Activated CD4-positive, alpha-beta T cell treated with anti-CD3 and anti-CD28 coated beads for 24 hours (primary cell): ENCODE measurements around the gene MBTPS1.

Experiments used
- DNase-seq, 2 donors: peaks; one replicate each; pipeline ENCODE4 v3.0.0-alpha.2; 2020; ENCODE audit warnings: low read depth in 2 of 2

MBTPS1 gene

DNA sequence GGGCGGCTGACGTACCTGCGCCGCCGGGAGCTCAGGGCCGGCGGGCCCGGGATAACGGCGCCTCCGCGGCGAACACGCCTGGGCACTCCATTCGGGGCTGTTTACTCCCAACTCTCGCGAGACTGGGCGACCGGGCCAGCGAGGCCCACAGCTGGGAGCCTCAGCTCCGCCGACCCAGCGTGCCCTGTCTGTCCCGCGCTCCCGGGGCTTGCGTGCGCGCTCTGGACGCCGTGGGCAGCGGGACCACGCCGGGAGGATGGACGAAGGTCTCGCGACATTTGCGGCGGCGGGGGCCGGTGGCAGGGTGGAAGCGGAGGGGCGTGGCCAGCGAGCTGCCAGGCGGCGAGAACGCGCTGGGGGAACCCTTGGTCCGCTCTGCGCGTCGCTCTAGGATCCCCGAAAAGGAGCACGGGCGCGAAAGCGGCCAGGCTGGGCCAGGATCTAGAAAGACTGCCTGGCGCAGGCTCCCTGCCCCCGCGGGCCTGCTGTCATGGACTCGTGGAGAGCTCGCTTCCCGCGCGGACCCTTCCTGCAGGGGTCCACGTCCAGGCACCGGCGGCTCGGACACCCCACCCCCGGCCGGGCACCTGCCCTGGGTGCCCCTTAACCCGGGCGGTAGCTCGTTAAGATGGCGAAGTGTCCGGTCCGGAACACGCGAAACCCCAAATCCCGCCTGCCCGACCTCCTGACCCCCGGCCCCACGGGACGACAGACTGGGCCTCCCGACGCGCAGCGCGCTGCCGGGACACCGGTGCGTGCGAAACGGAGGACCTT, at the start of gene MBTPS1:
Gene MBTPS1 (minus strand): TSS at position 223 of the 774 bp plus-strand sequence. CDS start 15,159 bp downstream, outside the sequence.
- peak; percentile 98 for DNase-seq

DNA sequence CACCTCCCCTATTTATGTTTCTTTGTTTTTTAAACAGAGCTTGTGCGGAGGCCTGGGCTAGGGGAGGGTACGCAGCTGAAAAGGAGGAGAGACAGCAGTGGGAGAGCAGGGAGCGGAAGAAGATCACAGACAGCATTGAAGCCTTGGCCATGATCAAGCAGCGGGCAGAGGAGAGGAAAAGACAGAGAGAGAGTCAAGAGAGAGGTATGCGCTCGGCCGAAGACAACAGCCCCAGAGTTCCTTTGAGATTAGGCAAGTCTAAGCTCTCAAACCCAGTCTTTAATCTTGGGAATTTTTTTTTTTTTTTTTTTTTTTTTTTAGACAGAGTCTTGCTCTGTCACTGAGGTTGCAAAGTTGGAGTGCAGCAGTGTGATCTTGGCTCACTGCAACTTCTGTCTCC, 49.0 kb upstream of the MBTPS1 start:
- no peak for DNase-seq

DNA sequence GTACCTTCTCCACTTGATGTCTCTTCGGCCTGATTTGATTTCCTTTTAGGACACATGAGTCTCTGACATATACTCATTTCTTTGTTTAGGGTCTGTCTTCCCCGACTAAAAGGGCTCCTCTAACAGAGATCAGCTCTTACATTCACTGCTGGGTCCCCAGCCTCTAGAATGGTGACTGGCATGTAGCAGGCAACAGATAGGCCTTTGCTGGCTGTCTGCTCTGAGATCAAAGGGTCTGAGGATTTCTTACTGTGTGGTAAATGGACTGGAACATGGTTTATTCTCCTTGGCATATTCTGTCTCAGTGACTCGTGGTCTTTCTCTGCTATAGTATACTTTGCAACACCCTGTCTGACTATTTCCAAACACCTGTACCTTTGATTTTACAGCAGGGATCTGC, 45.1 kb upstream of the MBTPS1 start:
- no peak for DNase-seq

DNA sequence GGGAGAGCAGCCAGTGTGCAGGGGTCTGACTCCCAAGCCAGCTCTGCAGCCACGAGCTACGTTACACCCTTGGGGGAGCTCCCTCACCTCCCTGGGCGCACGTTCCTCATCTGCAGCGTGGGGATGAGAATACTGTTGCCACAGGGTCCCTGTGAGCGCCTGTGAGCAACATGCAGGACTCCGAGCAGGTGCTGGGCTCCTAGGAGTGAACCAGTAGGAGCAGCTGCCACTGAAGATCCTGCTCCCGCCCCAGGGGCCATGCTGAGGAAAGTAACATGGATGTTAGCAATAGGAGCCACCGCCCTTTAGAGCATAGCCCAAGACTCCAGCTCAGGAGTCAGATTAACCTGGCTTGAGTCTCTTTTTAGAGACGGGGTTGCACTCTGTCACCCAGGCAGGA, 44.3 kb upstream of the MBTPS1 start:
- DNase-seq: no peak

DNA sequence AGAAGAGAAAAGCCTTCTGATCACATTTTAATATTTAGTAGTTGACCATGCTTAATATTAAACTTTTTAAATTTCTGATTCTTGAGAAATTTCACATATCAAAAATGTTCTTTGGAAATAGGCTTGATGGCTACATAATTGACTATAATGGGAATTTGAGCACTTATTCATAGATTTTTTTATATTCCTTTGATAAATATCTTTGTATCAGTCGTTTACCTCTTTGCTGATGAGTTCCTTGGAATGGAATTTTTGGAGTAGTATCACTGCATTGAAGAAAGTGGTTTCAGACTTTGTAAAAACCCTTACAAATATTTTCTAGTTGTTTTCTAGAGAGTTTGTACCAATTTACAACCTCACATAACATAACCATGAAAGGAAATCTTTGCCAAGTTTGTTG, 43.1 kb upstream of the MBTPS1 start:
- DNase-seq: no peak

DNA sequence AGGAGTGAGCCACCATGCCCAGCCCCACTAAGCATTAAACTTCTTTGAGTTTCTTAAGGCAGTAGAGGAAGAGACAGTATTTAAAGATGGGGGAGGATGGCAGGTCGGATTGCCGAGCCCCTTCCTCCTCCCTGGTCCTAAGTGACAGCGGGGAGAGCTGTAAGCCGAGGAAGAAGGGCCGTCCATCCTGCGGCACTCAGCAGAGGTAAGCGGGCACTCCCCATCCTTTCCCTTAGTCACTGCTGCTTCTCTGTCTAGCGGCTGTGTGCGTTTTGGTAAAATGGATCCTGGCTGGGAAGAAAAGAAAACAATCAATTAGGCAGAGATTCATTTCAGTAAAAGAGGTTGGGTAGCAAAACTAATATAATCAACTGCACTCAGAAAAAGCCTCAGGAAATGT, 42.3 kb upstream of the MBTPS1 start:
- DNase-seq: no peak

DNA sequence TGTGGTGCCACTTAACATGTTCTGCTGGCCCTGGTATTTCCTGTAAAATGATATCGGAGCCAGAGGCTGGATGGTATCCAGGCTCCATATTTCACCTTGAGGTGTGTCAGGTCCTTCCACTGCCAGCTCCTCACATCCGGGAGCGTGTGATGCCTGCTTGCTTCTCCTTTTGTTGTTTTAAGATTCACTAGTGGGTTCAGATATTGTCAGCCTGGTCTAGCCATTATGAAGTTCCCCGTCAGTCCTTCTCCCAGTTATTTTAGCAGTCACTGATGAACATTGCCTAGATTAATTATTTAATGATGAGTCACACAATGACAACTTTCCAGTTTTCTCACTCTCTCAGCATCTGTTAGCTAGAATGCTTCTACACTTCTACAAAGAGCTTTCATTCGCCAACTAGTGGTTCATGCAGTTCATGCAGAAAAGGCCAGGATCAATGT, 39.6 kb upstream of the MBTPS1 start:
- DNase-seq: no peak

DNA sequence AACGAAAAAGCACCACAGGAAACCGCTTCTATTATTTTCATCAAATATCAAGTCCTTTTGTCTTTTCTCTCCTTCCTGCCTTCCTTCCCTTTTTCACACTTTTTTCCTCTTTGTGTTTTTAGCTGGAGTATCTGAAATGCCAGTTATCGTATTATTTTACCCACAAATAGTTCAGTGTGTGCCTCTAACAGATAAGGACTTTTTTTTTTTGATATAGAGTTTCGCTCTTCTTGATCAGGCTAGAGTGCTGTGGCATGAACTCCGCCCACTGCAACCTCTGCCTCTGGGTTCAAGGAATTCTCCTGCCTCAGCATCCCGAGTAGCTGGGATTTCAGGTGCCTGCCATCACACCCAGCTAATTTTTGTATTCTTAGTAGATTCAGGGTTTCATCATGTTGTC, 39.0 kb upstream of the MBTPS1 start:
- DNase-seq: no peak

DNA sequence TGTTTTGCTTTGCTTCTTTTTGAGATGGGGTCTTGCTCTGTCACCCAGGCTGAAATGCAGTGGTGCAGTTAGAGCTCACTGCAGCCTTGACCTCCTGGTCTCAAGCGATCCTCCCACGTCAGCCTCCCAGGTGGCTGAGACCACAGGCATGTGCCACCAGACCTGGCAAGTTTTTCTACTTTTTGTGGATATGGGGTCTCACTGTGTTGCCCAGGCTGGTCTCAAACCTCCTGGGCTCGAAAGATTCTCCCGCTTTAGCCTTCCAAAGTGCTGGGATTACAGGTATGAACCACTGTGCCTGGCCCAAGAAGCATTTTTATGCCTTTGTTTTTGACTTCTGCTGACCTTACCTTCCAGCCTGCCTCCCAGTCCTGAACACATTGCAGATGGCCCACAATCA, 38.5 kb upstream of the MBTPS1 start:
- no peak for DNase-seq

DNA sequence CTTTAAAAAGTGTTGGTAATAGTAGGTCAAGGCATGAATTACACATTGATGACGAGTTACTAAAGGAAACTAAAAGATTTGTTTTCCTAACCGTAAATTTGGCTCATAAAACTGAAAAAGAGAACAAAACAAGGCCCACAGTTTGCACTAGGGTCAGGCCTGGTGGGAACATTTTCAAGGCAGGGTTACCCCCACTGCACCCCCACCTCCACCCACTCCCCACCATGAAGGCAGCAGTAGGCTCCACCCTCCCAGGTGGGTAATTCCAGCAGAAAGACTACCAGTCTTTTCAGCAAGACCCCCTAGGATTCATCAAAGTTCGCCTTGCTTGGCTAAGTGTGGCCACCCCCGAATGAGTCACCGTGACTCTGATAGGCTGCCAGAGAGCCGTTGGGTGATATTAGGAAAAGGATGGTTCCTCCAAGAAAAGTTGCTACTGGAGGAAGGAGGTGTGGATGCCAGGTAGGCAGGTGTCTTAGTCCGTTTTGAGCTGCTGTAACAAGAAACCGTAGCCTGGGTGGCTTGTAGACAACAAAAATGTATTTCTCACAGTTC, 37.0 kb upstream of the MBTPS1 start:
- DNase-seq: no peak

DNA sequence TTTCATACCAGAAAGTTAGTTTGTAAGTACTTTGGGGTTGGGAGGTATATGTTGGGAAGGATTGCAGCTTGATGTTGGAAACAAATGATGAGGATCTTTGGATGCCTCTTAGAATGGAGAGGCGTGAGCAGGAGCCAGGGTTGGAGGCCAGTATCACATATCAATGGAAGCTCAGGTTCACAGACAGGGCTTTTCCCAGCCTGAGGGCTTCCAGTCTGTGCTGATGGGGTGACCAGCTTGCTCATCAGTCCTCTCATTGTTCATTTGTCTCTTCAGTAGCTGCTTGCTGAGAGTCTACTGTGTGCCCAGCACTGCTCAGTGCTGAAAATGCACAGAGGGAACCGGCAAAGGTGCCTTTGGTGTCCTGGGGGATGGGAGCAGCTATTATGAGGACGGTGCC, 34.2 kb upstream of the MBTPS1 start:
- no peak for DNase-seq

DNA sequence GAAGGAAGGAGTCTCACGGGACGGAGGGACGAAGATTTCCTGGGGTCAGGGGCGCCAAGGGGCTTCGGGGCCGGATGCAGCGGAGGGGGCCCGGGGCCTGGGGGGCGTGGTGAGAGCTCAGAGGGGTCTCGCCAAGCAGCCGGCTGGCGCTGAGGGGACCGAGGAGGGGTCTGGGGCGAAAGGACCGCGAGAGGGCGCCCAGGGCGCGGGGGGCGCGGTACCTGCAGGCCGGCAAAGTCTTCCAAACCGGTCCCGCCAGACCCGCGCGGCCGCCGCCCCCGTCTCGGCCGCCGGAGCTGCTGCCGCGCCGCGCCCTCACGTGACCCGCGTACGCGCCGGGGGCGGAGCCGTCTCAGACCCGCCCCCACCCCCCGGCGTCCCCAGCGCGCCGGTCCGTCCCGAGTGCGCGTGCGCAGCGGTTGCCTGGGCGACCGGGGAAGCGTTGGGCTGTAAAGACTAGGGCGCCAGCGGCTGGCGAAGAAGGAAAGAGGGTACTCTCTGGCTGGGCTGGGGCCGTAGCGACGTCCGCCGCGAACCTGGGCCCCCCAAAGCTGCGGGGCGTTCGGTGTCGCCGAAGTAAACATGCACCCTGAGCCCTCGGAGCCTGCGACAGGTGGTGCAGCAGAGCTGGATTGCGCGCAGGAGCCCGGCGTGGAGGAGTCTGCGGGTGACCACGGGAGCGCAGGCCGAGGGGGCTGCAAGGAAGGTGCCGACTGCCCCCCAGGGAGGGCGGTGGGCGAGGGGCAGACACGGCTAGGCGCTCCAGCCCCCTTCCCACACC, 28.3 kb upstream of the MBTPS1 start, which contains the start of the genes DNAAF1 and HSDL1:
Gene DNAAF1 (plus strand): TSS at position 450 of the 781 bp plus-strand sequence. CDS start 133 bp downstream, at position 583.
Gene HSDL1 (minus strand): TSS at position 319 of the 781 bp plus-strand sequence. CDS start 13,856 bp downstream, outside the sequence.
- peak; percentile 92 for DNase-seq

DNA sequence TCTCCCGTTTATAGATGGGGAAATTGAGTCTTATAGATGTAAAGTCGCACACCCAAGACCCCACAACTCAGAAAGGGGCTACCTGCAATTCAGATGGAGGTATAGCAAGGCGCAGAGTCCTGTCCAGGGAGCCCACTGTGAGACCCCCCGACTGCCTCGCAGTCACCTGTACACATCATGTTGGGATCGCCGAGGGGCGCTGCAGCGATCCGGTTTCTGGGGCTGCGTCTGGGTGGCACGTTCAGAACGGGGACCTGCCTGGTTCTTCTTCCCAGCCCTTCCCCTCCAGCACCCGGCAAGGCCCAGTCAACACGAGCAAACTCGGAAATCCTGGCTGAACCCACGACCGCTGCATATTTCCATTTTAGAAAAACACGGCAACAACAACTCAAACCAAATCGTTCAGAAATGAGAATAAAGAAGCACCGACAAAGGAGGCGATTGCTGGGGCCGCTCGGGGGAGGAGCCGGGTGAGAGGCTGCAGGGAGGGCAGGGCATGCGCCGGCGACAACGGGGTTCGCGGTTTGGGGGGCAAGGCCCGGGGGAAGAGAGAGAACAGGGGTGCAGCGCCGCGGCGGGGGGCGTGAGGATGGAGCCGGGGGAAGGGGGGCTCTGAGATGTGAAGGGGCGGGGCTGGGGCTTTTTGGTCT, 27.6 kb upstream of the MBTPS1 start:
- DNase-seq: peak in 1 of 2 donors; percentile 22

DNA sequence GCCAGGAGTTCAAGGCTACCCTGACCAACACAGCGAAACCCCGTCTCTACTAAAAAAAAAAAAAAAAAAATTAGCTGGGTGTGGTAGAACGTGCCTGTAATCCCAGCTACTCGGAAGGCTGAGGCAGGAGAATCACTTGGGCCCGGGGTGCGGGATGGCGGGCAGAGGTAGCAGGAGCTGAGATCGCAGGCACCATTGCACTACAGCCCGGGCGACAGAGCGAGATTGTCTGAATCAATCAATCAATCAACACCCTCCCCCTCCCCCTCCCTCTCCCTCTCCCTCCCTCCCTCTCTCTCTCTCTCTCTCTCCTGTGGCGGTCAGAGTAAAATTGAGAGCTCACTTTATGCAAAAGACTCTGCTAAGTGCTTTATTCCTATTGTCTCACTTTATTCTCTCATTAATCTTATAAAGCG, 27.1 kb upstream of the MBTPS1 start:
- DNase-seq: no peak

DNA sequence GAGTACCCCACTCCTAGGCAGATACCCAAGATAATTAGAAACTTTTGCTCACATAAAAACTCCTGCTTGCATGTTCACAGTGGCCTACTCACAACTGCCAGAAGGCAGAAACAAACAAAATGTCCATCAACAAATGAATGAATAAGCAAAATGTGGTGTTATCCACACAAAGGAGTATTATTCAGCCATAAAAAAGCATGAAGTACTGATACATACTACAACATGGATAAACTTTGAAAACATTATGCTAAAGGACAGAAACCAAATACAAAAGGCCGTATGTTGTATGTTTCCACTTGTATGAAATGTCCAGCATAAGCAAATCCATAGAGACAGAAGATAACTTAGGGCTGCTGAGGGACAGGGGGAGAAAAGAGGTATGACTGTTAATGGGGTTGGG, 26.3 kb upstream of the MBTPS1 start:
- DNase-seq: no peak

DNA sequence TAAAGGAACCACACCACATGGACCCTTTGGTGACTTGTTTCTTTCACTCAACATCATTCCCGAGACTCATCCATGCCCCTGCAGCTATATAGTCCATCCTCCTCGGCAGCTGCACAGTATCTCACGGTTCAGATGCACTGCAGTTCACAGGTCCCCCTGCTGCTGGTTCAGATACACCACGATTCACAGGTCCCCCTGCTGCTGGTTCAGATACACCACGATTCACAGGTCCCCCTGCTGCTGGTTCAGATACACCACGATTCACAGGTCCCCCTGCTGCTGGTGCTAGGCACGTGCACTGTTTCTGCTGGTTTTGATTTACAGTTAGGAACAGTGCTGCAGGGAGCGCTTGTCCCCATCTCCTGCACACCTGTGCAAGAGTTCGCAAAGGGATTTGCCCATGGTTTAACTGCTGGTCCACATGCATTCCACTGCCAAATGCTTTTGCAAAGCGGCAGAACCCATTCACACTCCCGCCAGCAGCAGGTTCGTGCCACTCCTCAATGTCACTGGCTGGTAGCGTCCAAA, 24.5 kb upstream of the MBTPS1 start:
- DNase-seq: no peak

DNA sequence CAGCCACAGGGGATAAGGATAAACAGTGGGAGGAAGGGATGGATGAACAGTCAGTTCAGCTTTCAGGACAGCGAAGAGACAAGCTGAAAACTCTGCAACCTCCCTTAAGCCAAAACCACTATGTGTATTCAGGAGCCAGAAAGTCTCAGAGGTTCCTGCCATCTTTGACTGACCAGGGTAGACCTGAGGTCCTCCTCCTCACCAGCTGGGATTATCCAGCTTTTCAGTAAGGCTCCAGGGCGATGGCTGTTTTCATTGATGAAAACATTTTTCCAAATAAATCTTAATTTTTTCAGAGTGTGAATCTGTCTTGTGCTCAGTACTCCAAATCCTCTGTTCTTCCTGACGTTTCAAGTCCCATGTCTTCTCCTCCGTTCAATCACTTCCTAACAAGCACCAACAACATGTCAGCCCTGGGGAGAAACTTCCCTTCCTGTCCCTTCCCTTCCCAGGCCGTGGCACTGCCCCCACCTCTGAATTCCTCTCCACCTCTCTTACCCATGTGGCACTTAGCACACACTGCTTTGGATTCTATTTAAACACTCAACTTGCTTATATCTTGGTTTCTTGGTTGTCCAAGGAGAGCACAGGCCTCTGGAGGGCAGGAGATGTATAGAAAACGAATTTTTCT, 23.0 kb upstream of the MBTPS1 start:
- no peak for DNase-seq

DNA sequence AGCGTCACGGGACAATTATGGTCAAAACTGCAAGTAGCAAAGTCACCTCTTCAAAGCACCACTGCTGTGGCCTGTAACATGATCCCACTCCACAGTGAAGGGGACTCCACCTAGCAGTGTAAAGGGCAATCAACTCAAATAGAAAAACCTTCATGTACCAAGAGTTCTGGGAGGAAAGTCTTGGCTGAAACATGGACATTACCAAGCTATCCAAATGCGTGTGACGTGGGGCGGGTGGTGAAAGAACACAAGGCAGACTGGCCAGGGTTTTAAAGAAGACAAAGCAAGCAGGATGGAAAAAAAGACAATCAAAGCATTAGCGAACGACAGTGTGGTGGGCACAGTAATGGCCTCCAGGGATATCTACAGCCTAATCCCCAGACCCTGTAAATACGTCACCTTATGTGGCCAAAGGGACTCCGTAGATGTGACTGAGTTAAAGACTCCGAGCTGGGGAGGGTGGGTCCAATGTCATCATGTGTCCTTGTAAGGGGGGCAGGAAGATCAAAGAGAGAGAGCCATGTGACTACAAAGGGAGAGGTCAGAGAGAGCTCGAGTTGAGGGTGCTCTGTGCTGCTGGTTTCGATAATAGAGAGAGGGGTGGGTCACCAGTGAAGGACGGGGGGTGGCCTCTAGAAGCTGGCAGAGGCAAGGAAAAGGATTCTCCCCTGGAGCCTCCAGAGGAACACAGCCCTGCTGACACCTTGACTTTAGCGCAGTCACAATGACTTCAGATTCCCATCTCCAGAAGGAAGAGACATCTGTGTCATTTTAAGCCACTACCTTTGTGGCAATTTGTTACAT, 22.3 kb upstream of the MBTPS1 start:
- DNase-seq: no peak

DNA sequence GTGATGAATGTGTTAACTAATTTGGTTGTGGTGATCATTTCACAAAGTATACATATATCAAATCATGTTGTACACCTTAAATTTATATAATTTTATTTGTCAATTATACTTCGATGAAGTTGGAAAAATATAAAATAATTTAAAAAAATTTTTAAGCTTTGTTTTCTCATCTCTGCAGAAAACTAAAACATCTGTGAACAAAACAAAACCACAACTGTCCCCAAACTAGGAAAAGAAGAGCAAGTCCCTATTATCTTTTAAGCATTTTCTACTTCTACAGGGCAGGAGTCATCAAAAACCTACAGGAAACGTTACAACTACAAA, 21.7 kb upstream of the MBTPS1 start:
- DNase-seq: no peak

DNA sequence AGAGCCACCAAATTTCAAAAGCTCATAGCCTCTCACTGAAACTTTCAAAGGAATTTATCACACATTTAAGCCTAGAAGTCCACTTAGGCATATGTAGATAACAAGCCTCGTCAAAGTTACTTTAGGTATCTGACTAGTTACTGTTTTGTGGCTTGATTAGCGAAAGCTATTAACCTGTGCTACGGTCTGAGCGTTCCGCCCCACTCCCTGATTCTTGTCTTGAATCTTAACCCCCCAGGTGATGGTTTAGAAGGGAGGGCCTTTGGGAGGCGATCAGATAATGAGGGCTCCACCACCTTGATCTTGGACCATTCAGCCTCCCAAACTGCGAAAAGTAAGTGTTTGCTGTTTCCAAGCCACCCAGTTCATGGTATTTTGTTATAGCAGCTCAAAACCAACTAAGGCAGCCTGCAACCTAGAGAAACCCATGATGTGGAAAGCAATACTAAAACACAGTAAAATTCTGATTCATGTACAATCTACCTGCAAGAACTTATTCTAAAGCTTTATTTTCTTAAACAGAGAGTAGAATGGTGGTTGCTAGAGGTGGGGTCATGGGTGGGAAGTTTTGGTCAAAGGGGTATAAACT, 21.1 kb upstream of the MBTPS1 start:
- no peak for DNase-seq
